GM18868 (cell line): ENCODE measurements around the gene FBXO41.
"Not testable (repeated sequence)": the region's sequence is repeated elsewhere in the genome, so short reads cannot be mapped to it uniquely, and the experiment has no call there.

Source experiments
- ATAC-seq: cut with Tn5 transposase; IDR thresholded peaks from one replicate; pipeline ENCODE4 v1.9.1; 2021; ENCODE audit warnings: mild to moderate bottlenecking, moderate library complexity; ENCODE audit not compliant: unreplicated experiment

The FBXO41 gene

GRCh38 chr2:73262691-73263429, 21.4 kb downstream of the FBXO41 start:
- ATAC-seq = not testable (repeated sequence)

- ATAC-seq = no peak
Measured at GRCh38 chr2:73262108-73262651, 22.1 kb downstream of the FBXO41 start.

GRCh38 chr2:73260338-73260984, 23.8 kb downstream of the FBXO41 start:
- no peak for ATAC-seq

DNA sequence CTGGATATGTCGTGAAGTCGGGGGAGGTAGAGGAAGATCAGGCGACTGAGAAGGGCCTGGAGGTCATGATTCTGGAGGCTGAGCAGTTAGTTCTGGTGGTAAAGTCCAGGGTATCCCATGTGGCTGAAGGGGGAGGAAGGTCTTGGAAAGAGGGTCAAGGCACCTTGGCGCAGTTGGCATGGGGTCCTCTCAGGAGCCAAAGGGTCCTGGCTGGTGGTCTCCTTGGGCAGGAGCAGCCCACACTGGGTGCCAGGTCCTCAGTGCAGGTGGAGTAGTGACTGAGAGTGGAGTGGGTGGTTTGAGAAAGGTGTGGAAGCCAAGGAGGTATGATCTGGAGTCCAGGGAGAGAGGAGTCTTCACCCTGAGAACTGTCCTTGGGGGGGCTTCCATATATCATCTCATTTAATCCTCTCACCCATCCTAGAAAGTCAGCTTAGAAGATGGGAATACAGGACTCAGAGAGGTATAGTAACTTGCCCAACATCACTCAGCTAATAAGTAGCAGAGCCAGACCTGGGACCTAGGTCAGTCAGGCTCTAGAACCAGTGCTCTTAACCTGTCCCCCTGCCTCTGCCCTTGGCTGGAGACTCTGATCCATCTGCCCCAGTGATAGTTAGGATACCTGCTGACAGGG, 24.5 kb downstream of the FBXO41 start:
- no peak for ATAC-seq

- ATAC-seq = no peak
Measured at GRCh38 chr2:73259276-73259675, 25.0 kb downstream of the FBXO41 start.

DNA sequence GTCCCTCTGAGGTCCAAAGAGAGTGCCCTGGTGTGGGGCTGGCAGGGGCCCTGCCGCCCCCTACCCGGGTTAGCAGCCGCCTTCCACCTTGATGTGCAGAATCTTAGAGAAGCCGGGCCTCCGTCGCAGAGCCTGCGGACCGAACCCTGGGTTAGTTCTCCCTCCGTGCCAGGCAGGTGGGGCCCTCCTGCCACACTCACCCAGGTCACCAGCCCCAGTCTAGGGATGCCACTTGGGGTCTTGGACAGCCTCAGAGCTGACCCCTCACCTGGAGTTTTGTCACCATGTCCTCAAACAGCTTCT, 25.4 kb downstream of the FBXO41 start:
- no peak for ATAC-seq

DNA sequence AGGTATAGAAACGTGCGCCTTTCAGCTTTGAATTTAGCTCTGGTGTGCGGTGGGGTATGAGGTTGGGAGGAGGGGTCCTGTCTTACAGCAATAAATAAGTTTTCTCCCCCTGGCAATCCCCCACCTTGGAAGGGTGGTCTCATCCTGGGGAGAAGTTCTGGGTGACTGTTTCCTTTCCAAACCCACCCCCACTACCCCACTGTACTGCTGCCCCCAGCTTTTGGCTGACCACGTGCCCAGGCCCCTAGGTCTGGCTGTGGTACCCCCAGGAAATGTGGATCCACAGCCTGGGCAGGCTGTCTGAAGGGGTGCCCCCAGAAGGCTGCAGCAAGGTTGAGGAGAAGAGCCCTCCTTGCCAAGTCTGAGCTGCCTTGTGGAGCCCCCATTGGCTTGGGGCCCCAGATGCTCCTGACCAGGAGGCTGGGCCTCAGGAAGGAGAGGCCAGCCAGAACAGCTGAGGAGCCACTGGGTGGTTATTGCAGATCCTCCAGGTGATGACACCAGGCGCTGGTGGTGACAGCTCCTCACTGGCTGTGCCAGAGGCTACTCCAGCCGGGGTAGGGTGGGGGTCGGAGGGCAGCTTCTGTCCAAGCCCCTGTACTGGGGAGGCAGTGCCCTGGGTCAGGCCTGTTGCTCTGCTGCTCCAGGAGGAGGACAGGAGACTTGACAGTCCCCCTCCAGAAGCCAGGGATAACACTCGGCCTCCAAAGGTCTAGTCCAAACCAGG, 25.9 kb downstream of the FBXO41 start:
- no peak for ATAC-seq

GRCh38 chr2:73257425-73258125, 26.7 kb downstream of the FBXO41 start:
- no peak for ATAC-seq

GRCh38 chr2:73257021-73257420, 27.3 kb downstream of the FBXO41 start:
- ATAC-seq = no peak

- ATAC-seq = no peak
Measured at GRCh38 chr2:73256618-73256922, 27.7 kb downstream of the FBXO41 start.

DNA sequence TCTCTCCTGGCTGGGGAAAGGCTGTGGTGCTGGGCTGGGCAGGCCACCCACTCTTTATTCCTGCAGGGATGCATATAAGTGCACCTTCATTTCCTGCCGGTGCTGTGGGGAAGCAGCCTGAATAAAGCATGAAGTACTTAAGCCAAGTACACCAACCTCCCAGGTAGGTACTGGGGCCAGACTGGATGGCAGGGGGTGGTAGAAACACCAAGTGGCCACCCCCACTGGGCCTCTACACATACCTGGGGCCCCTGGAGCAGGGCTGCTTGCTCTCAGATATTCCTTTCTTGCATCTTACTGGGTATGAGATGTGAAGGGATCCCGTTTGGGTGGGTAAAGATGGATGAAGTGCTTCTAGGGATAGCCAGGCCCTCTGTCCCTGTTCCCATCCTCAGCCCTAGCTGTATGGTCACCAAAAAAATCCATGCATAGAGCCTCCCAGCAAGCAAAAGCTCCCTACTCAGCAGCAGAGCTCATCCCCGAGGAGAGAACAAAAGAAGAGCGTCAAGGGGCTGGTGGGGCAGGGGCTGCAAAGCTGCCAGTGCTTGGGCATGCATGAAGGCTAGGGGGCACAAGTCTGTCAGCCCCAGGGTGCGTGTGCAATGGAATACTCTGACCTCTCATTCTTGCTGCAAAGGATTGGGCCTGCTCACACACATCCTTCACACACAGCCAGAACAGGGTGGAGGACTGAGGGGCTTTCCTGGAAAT, 28.2 kb downstream of the FBXO41 start:
- ATAC-seq = no peak

- ATAC-seq = no peak
Measured at GRCh38 chr2:73255007-73255644, 29.2 kb downstream of the FBXO41 start.

GRCh38 chr2:73254343-73255006, 29.8 kb downstream of the FBXO41 start:
- no peak for ATAC-seq

DNA sequence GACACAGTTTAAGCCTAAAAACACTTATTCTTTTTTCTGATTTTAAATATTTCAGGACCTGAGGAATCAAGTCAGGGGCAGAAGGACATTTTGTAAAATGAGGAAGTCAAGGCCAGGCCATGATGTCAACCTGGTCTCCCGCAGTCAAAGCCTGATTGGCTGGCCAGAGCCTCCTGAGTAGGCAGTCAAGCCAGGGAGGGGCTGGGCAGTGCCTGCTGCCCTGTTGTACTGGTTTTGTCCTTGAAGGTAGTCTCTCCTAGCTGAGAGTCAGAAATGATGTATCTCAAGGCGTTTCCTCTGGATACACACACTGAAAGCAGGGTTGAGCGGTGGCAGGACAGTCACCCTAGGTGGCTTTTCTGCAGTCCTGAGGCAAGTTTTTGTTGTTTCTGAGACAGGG, 30.4 kb downstream of the FBXO41 start:
- no peak for ATAC-seq

- ATAC-seq = no peak
Measured at GRCh38 chr2:73253400-73253799, 30.9 kb downstream of the FBXO41 start.

DNA sequence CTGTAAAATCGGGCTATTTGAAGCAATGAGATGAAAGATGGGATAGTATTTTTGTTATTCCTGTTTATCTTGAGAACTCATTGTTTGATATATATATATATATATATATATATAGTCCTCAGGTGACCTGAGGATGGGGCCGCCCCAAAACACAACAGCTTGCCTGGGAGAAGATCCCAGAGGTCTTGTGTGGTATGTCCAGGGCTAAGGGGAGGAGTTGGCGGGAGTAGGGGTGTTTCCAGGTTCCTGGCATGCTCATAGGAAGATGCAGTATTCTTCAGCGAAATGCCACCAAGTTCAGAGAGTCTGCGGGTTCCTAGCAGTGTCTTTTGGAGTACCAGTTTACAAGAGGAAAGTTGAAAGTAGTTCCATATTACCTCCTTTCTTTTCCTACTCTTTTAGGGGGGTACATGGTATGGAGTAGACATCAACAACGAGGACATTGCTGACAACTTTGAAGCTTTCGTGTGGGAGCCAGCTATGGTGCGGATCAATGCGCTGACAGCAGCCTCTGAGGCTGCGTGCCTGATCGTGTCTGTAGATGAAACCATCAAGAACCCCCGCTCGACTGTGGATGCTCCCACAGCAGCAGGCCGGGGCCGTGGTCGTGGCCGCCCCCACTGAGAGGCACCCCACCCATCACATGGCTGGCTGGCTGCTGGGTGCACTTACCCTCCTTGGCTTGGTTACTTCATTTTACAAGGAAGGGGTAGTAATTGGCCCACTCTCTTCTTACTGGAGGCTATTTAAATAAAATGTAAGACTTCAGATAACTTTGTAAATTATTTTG, 31.8 kb downstream of the FBXO41 start:
- no peak for ATAC-seq

- ATAC-seq = no peak
Measured at GRCh38 chr2:73250872-73251846, 33.1 kb downstream of the FBXO41 start.
